ENCODE data around the gene CCDC190.
A peak's percentile ranks its signal among the peaks of the same experiment; 100 is the strongest.
"Not testable (repeated sequence)": the region's sequence is repeated elsewhere in the genome, so short reads cannot be mapped to it uniquely, and the experiment has no call there.

The CCDC190 gene

GRCh38 chr1:162877412-162877811 lies 16.4 kb upstream of the CCDC190 start:
- DNase-seq (ENCODE audit: low read depth in 2 of 2), result no peak

DNA sequence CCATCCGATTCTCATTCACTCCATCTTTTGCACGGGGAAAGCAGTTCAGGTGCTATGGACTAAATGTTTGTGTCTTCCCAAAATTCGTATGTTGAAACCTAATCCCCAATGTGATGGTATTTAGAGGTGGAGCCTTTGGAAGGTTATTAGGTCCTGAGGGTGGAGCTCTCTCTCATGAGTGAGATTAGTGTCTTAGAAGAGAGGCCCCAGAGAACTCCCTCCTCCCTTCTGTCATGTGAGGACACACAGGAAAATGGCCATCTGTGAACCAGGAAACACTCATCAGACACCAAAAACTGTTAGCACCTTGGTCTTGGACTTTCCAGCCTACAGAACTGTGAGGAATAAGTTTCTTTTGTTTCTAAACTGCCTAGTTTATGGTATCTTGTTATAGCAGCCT lies 15.8 kb upstream of the CCDC190 start:
- no peak for DNase-seq (ENCODE audit: low read depth in 2 of 2)

GRCh38 chr1:162873671-162874666 lies 13.0 kb upstream of the CCDC190 start:
- no peak for DNase-seq (ENCODE audit: low read depth in 2 of 2)

GRCh38 chr1:162872981-162873380 lies 12.0 kb upstream of the CCDC190 start:
- DNase-seq (ENCODE audit: low read depth in 2 of 2), result no peak

- DNase-seq (ENCODE audit: low read depth in 2 of 2), result not testable (repeated sequence)
These were observed 10.4 kb upstream of the CCDC190 start for GRCh38 chr1:162871417-162871816.

DNA sequence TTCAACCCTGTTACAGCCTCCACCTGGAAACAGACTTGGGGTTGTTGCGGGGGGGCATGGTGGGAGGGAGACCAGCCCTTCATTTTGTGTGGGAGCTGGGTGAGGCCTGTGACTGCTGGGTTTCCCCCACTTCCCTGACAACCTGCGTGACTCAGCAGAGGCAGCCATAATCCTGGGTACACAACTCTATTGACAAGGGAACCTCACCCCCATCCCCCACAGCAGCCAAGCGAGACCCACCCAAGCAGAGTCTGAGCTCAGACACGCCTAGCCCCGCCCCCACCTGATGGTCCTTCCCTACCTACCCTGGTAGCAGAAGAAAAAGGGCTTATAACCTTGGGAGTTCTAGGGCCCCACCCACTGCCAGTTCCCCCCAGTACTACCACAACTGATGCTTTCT lies 8.0 kb upstream of the CCDC190 start:
- no peak for DNase-seq (ENCODE audit: low read depth in 2 of 2)

DNA sequence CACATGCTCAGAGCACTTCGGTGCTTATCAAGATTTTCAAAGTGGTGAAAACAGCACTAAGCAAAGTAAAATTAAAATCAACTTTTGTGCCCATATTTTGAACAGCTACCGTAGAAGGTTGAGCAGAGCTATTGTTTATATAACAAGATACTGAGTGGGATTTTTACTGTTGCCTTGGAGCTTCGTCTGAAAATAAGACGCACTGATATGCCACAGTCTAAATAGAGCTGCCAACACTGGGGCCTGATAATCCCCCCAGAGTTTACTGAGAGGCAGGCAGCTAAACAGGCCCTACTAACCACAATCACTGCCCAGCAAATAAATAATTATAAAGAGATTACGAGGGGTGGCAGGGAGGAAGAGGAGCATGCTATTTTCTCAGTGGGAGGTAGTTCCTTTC lies 650 bp upstream of the CCDC190 start:
- DNase-seq (ENCODE audit: low read depth in 2 of 2), result no peak

DNA sequence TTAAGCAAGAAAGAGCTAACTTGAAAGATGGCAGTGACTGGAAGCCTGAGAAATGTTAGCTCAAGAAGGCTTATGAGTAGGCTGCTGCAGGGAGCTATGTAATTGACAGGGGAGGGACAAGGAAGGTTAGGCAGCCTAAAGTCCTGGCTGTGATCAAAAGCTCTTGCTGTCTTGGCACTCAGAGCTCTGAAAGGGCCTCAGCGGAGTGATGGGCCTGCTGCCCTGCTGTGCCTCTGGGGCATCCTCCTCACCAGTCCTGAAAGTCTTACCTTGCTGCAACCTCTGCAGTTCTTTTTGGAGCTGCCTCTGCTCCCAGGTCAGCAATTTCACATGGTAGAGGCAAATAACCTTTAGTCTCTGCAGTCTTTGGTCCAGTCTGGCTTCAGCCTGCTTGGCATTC lies 1.8 kb downstream of the CCDC190 start:
- DNase-seq (ENCODE audit: low read depth in 2 of 2), result no peak

DNA sequence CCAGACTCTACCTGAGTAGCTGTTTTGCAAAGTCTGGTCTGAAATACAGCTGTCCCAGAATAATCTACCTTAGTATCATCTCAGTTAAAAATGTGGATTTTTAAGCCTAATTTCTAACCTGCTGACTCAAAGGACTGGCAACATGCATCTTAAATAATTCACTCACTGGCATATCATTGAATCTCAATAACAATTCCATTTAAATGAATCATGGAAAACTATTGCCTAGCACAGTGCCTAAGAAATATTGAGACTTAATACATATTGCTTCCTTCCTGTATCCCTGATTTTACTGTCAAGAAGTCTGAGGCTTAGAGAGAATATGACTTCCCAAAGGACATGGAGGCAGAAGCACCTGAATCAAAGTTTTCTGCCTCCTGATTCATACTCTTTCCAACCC lies 3.1 kb downstream of the CCDC190 start:
- no peak for DNase-seq (ENCODE audit: low read depth in 2 of 2)

DNA sequence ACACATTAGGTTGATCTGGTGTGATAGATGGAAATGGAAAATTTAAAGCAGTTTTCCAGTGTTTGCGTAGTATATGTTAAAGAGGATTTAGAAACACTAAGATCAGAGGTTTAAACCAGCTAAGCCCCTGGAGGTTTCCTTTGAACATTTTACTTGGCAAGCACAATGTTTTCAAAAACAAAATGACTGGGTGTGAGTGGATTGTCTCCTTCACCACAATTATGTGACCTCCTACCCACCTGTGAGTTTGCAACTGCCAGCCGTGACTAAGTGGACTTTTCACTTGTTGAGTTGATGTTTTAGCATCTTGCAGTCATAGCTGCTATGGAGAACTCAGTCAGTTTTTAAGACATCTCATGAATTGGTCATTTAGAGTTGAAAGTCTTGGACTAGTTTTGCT lies 4.7 kb downstream of the CCDC190 start:
- DNase-seq (ENCODE audit: low read depth in 2 of 2), result no peak

- DNase-seq (ENCODE audit: low read depth in 2 of 2), result no peak
These were observed 5.4 kb downstream of the CCDC190 start for GRCh38 chr1:162855461-162856150.

GRCh38 chr1:162854245-162854882 lies 6.6 kb downstream of the CCDC190 start:
- peak in 1 of 2 donors; percentile 6 for DNase-seq (ENCODE audit: low read depth in 2 of 2)

DNA sequence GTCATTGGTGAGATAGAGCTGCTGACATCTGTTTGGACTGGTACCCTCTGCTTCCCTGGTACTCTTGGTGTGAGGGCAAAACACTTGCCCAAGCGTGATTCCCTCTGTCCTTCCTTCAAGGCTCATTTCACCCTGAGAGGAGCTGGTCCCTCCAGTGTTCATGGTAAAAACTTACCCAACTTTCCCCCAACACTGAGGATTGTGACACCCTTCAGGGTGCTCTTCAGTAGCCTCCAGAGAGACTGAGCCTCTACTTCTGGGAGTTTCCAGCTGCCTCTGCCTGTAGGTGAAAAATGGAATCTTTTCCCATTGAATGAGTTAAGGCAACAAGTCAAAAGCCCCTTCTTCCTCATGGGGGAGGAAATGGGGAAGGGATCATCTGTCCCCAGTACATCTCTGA lies 9.6 kb downstream of the CCDC190 start:
- no peak for DNase-seq (ENCODE audit: low read depth in 2 of 2)

DNA sequence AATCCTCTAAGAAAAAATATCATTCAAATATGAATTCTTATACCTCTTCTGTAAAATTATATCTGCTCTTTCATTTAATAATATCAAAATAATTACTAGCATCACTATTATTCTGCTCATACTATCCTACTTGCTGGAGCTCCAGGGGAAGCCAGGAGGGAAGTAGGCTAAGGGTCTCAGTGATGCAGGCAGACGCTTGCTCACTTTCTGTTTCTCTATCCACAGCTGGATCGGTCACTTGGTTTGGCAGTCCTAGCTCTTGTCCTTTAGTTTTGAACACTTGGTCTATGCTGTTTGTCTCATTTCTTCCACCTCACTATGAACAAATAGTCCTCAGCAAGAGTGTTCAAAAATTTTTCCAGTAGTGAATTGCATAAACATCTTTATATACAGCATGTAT lies 11.3 kb downstream of the CCDC190 start:
- no peak for DNase-seq (ENCODE audit: low read depth in 2 of 2)

DNA sequence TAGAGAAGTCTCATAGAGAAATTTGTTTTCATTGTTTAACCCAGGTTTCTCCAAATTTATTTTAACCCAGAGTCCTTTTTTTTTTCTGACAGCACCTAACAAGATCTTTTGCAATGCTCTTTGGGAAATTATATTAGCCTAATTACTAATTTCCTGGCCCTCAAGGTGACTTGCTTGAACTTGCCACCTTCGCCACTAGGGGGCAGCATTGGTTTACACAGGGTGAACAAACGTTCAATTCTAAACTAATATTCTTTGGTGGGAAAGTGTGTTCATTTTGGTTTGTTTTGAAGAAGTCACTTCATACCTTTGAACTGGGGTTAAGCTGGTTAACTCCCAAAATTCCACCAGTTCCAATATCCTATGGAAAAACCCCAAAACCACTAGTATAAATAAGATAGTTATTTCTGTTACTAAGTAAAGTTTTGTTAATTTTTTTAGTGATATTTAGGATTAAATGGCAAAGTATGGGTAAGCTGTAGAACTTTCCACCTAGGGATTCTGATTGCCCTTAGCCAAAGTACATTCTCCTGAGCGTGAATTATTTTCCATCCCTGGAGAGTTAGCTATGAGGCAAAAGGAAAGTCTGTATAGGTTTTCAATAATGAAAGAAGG lies 13.0 kb downstream of the CCDC190 start:
- peak; percentile 49 to 79 for DNase-seq (ENCODE audit: low read depth in 2 of 2)

DNA sequence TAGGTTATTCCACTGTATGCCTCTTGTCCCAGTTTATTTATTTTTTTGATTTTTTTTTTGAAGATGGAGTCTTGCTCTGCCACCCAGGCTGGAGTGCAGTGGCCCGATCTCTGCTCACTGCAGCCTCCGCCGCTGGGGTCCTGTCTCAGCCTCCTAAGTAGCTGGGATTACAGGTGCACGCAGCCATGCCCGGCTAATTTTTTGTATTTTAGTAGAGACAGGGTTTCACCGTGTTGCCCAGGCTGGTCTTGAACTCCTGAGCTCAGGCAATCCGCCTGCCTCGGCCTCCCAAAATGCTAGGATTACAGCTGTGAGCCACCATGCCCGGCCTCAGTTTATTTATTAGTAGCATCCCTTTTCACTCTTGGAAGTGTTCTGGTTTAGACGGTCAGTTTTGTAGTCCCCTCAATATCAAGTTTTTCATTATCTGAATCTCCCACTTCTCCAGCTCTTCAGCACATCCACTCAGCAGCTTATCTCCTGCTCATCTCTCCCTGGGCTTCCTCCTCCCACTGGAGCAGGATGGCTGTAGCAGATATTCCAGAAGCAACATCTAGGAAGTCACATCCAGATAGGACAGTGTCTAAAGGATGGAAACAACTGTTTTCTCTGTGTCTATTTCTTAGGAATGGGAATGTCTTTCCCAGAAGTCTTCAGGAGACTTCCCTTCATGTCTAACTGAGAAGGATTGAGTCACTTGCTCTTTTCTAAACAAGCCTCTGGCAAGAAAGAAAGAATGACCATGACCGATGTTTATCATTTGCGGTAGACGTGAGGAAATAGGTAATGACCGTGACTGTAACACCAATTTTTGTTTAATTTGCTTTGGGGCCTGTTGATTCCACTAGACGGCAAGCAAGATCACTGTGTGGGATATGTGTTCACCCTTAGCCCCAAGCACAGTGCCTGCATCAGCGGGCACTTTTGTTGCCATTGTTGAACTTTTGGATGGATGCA lies 14.4 kb downstream of the CCDC190 start:
- no peak for DNase-seq (ENCODE audit: low read depth in 2 of 2)

GRCh38 chr1:162844153-162844552 lies 16.8 kb downstream of the CCDC190 start:
- DNase-seq (ENCODE audit: low read depth in 2 of 2), result no peak

- no peak for DNase-seq (ENCODE audit: low read depth in 2 of 2)
These were observed 20.6 kb downstream of the CCDC190 start for GRCh38 chr1:162840250-162840839.

GRCh38 chr1:162838863-162839262 lies 22.1 kb downstream of the CCDC190 start:
- no peak for DNase-seq (ENCODE audit: low read depth in 2 of 2)

- DNase-seq (ENCODE audit: low read depth in 2 of 2), result no peak
These were observed 25.6 kb downstream of the CCDC190 start for GRCh38 chr1:162835157-162835899.

Measured in stimulated activated CD8-positive, alpha-beta memory T cell treated with anti-CD3 and anti-CD28 coated beads, Interleukin-7, amount 100 ng/mL, for 1 hour (primary cell).